Body of pancreas (tissue), 4 donors: ENCODE measurements around the gene LRRC61.

Source experiments
- CTCF ChIP-seq, 7 experiments: fragments of 450-650 bp in 4 of 7; fragments of 200-600 bp in 3 of 7; sonication (generic) in 3 of 7; IDR thresholded peaks; one replicate each; pipeline ENCODE4 v1.5.1; 2016 to 2019; ENCODE audit warnings: antibody characterized with exemption in 7 of 7
- POLR2A ChIP-seq, 3 donors: fragments of 450-650 bp; IDR thresholded peaks; one replicate each; pipeline ENCODE4 v1.6.1; 2016; ENCODE audit warnings: antibody characterized with exemption in 3 of 3, mild to moderate bottlenecking in 2 of 3

GRCh38 chr7:150314639-150315239 is 8.4 kb upstream of the LRRC61 start:
- no peak for TF ChIP-seq POLR2A (IDR thresholded peaks at IDR 0.05)
- no peak for TF ChIP-seq CTCF (IDR thresholded peaks at IDR 0.05)
